ENCODE measurements around the gene TPSD1. TPM values are rescaled to one million over a fixed set of nuclear protein-coding genes. Genes with fewer than 3 reads are reported as not detected.
"Not testable (repeated sequence)": the region's sequence is repeated elsewhere in the genome, so short reads cannot be mapped to it uniquely, and the experiment has no call there.

Gene TPSD1
- polyA plus RNA-seq (ENCODE audit: insufficient read length in 4 of 4): under 1 TPM in 1 of 4 donors, not detected in 3; 0.21 TPM

DNA sequence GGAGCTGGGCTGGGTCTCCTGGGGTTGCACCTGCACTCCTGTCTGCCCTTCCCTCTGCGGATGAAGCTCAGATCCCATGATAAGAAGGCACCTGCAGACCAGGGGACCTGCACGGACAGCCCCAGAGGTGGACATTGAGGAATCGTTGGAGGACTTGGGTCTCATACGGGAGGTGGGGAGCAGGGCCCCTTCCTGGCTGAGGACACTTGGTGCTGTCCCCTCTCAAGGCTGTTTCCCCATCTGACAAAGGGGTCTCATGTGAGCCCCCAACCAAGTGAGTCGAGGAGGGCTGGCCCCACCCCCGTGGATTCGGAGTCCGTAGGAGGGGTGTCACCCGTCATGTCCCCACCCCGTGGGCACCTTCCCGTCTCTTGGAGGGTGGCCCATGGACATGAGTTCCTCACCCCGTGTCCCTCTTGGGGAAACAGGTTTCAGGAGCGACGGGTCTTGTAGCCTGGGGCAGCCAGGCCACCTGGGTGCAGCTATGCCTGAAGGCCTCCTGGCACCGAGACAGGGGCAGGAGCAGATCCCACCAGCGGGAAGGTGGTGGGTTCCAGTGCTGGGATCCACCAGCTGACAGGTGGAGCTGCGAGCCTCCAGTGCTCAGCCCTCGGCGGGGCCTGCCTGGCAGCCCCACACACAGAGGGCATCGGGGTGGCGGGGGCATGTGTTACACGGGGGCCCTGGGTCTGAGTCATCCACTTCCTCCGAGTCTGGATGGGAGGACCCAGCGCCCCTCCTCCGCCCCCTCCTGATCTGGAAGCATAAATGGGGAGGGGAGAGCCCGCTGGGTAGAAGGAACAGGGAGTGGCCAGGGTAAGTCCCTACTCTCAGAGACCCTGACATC, at the start of gene TPSD1:
Gene TPSD1, plus strand, starts transcription at position 794 of the 847 bp plus-strand sequence. CDS start 212 bp downstream, outside the sequence.
- DNase-seq (ENCODE audit: low read depth in 4 of 4, low spot score in 2 of 4): not testable (repeated sequence)

GRCh38 chr16:1206326-1206725, 49.5 kb upstream of the TPSD1 start:
- no peak for DNase-seq (ENCODE audit: low read depth in 4 of 4, low spot score in 2 of 4)

GRCh38 chr16:1206786-1207185, 49.1 kb upstream of the TPSD1 start:
- no peak for DNase-seq (ENCODE audit: low read depth in 4 of 4, low spot score in 2 of 4)

DNA sequence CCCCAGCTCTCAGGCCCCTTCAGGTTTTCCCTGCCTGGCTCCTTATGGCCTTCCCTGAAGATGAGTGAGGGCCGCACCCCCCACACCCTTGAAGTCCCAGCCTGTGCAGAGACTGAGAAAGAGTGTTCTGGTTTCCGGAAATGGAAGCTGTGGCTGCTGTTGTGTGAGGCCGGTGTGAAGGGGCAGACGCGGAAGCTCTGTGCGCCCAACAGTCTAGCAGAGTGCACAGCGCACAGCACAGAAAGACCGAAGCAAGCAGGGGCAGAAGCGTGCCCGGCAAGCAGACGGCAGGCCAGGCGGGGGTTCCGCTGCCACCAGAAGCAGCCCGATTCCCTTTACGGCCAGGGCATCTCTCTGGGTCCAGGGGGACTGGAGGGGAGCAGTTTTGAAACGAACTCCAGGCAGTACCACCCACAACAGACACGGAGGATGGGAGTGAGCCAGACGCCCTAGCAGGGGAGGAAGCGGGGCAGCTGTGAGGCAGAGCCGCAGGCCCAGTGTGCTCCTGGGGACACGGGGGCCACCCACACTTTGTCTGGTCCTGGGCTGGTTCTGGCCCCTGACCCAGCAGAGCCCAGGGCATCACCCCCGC, 47.5 kb upstream of the TPSD1 start:
- DNase-seq (ENCODE audit: low read depth in 4 of 4, low spot score in 2 of 4): no peak

GRCh38 chr16:1209081-1209480, 46.8 kb upstream of the TPSD1 start:
- DNase-seq (ENCODE audit: low read depth in 4 of 4, low spot score in 2 of 4): no peak

DNA sequence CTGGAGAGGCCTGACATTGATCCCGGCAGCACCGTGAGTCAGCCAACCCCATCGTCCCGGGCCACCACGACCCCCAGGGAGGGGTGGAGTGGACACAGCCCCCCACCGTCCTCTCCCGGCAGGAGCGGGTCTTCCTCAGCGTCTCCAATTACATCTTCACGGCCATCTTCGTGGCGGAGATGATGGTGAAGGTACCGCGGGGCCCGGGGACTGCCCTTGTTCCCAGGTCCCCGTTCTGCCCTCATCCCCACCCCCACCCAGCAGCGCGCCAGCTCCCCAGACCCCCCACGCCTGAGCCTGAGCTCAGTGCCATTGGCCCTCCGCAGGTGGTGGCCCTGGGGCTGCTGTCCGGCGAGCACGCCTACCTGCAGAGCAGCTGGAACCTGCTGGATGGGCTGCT, 45.4 kb upstream of the TPSD1 start:
- no peak for DNase-seq (ENCODE audit: low read depth in 4 of 4, low spot score in 2 of 4)

DNA sequence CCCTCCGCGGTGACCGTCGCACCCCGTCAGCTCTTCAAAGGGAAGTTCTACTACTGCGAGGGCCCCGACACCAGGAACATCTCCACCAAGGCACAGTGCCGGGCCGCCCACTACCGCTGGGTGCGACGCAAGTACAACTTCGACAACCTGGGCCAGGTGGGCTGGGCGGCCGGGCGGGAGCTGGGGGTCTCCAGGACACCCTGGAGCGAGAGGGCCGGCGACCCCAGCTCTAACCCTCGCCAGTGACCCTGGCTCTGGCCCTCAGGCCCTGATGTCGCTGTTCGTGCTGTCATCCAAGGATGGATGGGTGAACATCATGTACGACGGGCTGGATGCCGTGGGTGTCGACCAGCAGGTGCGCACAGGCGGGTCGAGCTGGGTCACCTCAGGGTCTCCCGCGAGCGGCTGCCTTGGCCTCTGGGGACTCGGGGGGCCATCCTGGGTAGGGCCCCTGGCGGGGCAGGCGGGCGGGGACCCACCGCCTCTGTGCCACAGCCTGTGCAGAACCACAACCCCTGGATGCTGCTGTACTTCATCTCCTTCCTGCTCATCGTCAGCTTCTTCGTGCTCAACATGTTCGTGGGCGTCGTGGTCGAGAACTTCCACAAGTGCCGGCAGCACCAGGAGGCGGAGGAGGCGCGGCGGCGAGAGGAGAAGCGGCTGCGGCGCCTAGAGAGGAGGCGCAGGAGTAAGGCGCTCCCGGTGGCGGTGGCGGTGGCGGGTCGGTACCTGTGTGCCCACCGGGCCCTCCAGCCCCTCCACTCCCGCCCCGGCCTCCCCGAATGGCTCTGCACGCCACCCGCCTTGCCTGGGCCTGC, 44.2 kb upstream of the TPSD1 start:
- DNase-seq (ENCODE audit: low read depth in 4 of 4, low spot score in 2 of 4): no peak

GRCh38 chr16:1212616-1213194, 43.2 kb upstream of the TPSD1 start:
- no peak for DNase-seq (ENCODE audit: low read depth in 4 of 4, low spot score in 2 of 4)

- DNase-seq (ENCODE audit: low read depth in 4 of 4, low spot score in 2 of 4): no peak
These were observed 42.6 kb upstream of the TPSD1 start for GRCh38 chr16:1213231-1213630.

- no peak for DNase-seq (ENCODE audit: low read depth in 4 of 4, low spot score in 2 of 4)
These were observed 42.0 kb upstream of the TPSD1 start for GRCh38 chr16:1213796-1214372.

GRCh38 chr16:1214719-1215118, 41.1 kb upstream of the TPSD1 start:
- no peak for DNase-seq (ENCODE audit: low read depth in 4 of 4, low spot score in 2 of 4)

GRCh38 chr16:1215574-1216295, 40.1 kb upstream of the TPSD1 start:
- DNase-seq (ENCODE audit: low read depth in 4 of 4, low spot score in 2 of 4): no peak

GRCh38 chr16:1216296-1216619, 39.6 kb upstream of the TPSD1 start:
- DNase-seq (ENCODE audit: low read depth in 4 of 4, low spot score in 2 of 4): no peak

DNA sequence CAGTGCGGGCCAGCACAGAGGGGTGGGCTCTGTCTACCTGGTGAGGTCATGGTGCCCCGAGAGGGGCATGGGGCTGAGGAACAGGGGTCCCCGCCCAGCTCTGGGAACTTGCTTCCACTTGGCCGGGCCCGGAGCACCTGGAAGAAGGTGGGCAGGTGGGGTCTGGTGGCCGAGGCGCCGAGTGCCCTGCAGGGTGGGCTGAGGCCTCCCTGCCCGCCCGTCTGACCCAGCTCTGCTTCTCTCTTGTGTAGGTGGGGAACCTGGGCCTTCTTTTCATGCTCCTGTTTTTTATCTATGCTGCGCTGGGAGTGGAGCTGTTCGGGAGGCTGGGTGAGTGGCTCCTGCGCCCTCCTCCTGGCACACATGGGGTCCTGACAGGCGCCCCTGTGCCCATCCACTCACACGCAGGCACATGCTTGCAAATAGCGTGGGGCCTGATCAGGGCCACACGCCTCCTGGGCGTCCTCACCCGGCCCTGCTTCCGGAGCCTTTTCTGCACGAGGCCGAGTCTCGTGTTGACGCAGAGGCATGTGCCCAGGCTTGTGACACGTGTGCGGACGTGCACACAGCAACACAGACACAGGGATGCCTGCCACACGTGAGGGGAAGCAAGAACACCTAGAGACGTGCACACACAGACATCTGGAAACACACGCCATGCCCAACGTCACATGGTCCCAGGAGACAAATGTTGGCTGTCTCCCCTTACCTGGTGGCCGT, 39.0 kb upstream of the TPSD1 start:
- DNase-seq (ENCODE audit: low read depth in 4 of 4, low spot score in 2 of 4): no peak

GRCh38 chr16:1217526-1217925, 38.3 kb upstream of the TPSD1 start:
- DNase-seq (ENCODE audit: low read depth in 4 of 4, low spot score in 2 of 4): no peak

DNA sequence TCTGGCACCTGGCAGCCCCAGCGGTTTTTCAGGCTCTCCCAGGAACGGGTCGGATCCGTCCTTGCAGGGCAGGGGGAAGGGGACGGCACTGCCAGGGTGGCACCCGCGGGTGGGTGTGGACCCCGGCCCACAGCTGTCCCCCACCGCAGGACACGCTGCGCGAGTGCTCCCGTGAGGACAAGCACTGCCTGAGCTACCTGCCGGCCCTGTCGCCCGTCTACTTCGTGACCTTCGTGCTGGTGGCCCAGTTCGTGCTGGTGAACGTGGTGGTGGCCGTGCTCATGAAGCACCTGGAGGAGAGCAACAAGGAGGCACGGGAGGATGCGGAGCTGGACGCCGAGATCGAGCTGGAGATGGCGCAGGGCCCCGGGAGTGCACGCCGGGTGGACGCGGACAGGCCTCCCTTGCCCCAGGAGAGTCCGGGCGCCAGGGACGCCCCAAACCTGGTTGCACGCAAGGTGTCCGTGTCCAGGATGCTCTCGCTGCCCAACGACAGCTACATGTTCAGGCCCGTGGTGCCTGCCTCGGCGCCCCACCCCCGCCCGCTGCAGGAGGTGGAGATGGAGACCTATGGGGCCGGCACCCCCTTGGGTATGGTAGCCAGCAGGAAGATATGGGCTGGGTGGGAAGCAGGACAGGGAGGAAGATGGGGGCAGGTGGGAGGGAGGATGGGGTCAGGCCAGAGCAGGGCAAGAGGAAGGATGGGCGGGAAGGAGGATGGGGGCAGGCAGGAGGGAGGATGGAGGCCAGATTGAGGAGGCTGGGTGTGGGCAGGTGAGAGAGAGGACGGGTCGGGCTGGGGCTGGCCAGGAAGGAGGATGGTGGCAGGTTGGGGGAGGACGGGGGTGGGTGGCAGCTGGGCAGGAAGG, 37.6 kb upstream of the TPSD1 start:
- no peak for DNase-seq (ENCODE audit: low read depth in 4 of 4, low spot score in 2 of 4)

- DNase-seq (ENCODE audit: low read depth in 4 of 4, low spot score in 2 of 4): no peak
These were observed 36.8 kb upstream of the TPSD1 start for GRCh38 chr16:1218930-1219611.
